HG02981 (cell line): Measurements from ENCODE around the gene STX3.

Source experiments
- ATAC-seq: cut with Tn5 transposase; IDR thresholded peaks from one replicate; pipeline ENCODE4 v1.9.1; 2021; ENCODE audit warnings: mild to moderate bottlenecking, moderate library complexity; ENCODE audit not compliant: unreplicated experiment

Gene STX3

GRCh38 chr11:59754859-59755700 is at the start of gene STX3:
Gene STX3 (plus strand): TSS chr11:59755376. CDS start chr11:59755606, 230 bp downstream.
- ATAC-seq = peak; percentile 62

GRCh38 chr11:59706518-59707285 is 48.5 kb upstream of the STX3 start:
- no peak for ATAC-seq

- ATAC-seq = no peak
Measured at GRCh38 chr11:59707371-59707770, 47.8 kb upstream of the STX3 start.

- ATAC-seq = no peak
Measured at GRCh38 chr11:59708537-59708936, 46.6 kb upstream of the STX3 start.

GRCh38 chr11:59710136-59710847 is 44.9 kb upstream of the STX3 start:
- ATAC-seq = no peak

GRCh38 chr11:59713745-59714144 is 41.4 kb upstream of the STX3 start, which contains the start of gene OR10V1:
Gene OR10V1 (minus strand): TSS chr11:59713845. CDS start chr11:59713845, 0 bp downstream.
- ATAC-seq = no peak

- no peak for ATAC-seq
Measured at GRCh38 chr11:59716051-59716450, 39.1 kb upstream of the STX3 start.

GRCh38 chr11:59719556-59719955 is 35.6 kb upstream of the STX3 start:
- no peak for ATAC-seq

- ATAC-seq = no peak
Measured at GRCh38 chr11:59724066-59724465, 31.1 kb upstream of the STX3 start.

- no peak for ATAC-seq
Measured at GRCh38 chr11:59727426-59727825, 27.8 kb upstream of the STX3 start.

- no peak for ATAC-seq
Measured at GRCh38 chr11:59728154-59728553, 27.0 kb upstream of the STX3 start.

- ATAC-seq = no peak
Measured at GRCh38 chr11:59728913-59729312, 26.3 kb upstream of the STX3 start.

- ATAC-seq = no peak
Measured at GRCh38 chr11:59729834-59730233, 25.3 kb upstream of the STX3 start.

GRCh38 chr11:59730896-59731565 is 24.1 kb upstream of the STX3 start:
- ATAC-seq = no peak

- ATAC-seq = no peak
Measured at GRCh38 chr11:59746111-59746510, 9.1 kb upstream of the STX3 start.

- peak; percentile 68 for ATAC-seq
Measured at GRCh38 chr11:59753650-59754493, 1.3 kb upstream of the STX3 start.

GRCh38 chr11:59754494-59754858 is 700 bp upstream of the STX3 start:
- peak; percentile 16 for ATAC-seq

- ATAC-seq = peak; percentile 5
Measured at GRCh38 chr11:59755701-59756557, 753 bp downstream of the STX3 start.

- ATAC-seq = no peak
Measured at GRCh38 chr11:59756558-59756840, 1.3 kb downstream of the STX3 start.
